Measurements from ENCODE around the gene TBPL1. TPM values are rescaled to one million over a fixed set of nuclear protein-coding genes. Genes with fewer than 3 reads are reported as not detected.

Gene TBPL1
- total RNA-seq: 28.6 and 35.2 TPM in 2 replicates

GRCh38 chr6:133952815-133953633 lies at the start of gene TBPL1:
Gene TBPL1, plus strand, starts transcription at chr6:133953224. Its CDS starts 26,902 bp downstream, at chr6:133980126.

Other genes starting within 250 kb of the TBPL1 start
- not detected in 2 replicates for gene TCF21, start 64.1 kb upstream of the TBPL1 start, total RNA-seq
- gene SLC2A12, start 99.4 kb downstream of the TBPL1 start, total RNA-seq: 30.2 and 74.4 TPM in 2 replicates